SK-N-SH treated with all-trans-retinoic acid at 6 μM for 48 hours (cell line): ENCODE results near the gene SCFD2.

Experiments used
- ATAC-seq: fragments of 200-7000 bp; cut with Tn5 transposase; 3 replicates; pipeline ENCODE4 v1.9.1; 2020; ENCODE audit warnings: mild to moderate bottlenecking, moderate library complexity
- ARNTL ChIP-seq: fragments of 450-650 bp; formaldehyde crosslinking; IDR thresholded peaks from 2 replicates; pipeline ENCODE4 v1.5.0; 2020; ENCODE audit warnings: low read depth, mild to moderate bottlenecking, moderate library complexity, borderline replicate concordance
- BACH2 ChIP-seq: fragments of 250-450 bp; sonication (Bioruptor Pico); IDR thresholded peaks from 2 replicates; pipeline ENCODE4 v1.9.0; 2021; ENCODE audit warnings: mild to moderate bottlenecking, borderline replicate concordance
- CREB5 ChIP-seq: fragments of 250-450 bp; sonication (Bioruptor Pico); IDR thresholded peaks from 2 replicates; pipeline ENCODE4 v1.5.1; 2020; ENCODE audit warnings: low read depth, mild to moderate bottlenecking, moderate library complexity
- CSDC2 ChIP-seq: fragments of 250-450 bp; sonication (Bioruptor Pico); IDR thresholded peaks from 2 replicates; pipeline ENCODE4 v1.5.0; 2020; ENCODE audit warnings: mild to moderate bottlenecking, moderate library complexity
- CSRNP3 ChIP-seq: fragments of 250-450 bp; sonication (Bioruptor Pico); IDR thresholded peaks from 2 replicates; pipeline ENCODE4 v1.5.1; 2021; ENCODE audit warnings: mild to moderate bottlenecking, moderate library complexity
- ESRRG ChIP-seq: fragments of 250-450 bp; sonication (Bioruptor Pico); IDR thresholded peaks from 2 replicates; pipeline ENCODE4 v1.6.1; 2021; ENCODE audit warnings: mild to moderate bottlenecking
- GLIS3 ChIP-seq: fragments of 250-450 bp; sonication (Bioruptor Pico); IDR thresholded peaks from 2 replicates; pipeline ENCODE4 v1.5.0; 2020; ENCODE audit warnings: mild to moderate bottlenecking, moderate library complexity
- ISL1 ChIP-seq: fragments of 250-450 bp; sonication (Bioruptor Pico); IDR thresholded peaks from 2 replicates; pipeline ENCODE4 v2.1.2; 2022; ENCODE audit warnings: mild to moderate bottlenecking, moderate library complexity
- OSR1 ChIP-seq: fragments of 250-450 bp; sonication (Bioruptor Pico); IDR thresholded peaks from 2 replicates; pipeline ENCODE4 v1.8.0; 2022; ENCODE audit warnings: moderate library complexity, mild to moderate bottlenecking, inconsistent platforms
- PATZ1 ChIP-seq: fragments of 250-450 bp; sonication (Bioruptor Pico); IDR thresholded peaks from 2 replicates; pipeline ENCODE4 v1.8.0; 2020; ENCODE audit warnings: mild to moderate bottlenecking, moderate library complexity, borderline replicate concordance
- POU6F1 ChIP-seq: fragments of 250-450 bp; sonication (Bioruptor Pico); IDR thresholded peaks from 2 replicates; pipeline ENCODE4 v1.8.0; 2021; ENCODE audit warnings: low read depth, mild to moderate bottlenecking, moderate library complexity, borderline replicate concordance
- PPARA ChIP-seq: fragments of 250-450 bp; sonication (Bioruptor Pico); IDR thresholded peaks from 2 replicates; pipeline ENCODE4 v1.5.0; 2020; ENCODE audit warnings: mild to moderate bottlenecking, borderline replicate concordance
- RARB ChIP-seq: fragments of 250-450 bp; sonication (Bioruptor Pico); IDR thresholded peaks from 2 replicates; pipeline ENCODE4 v1.8.0; 2021; ENCODE audit warnings: mild to moderate bottlenecking, moderate library complexity
- SNAI2 ChIP-seq: fragments of 250-450 bp; sonication (Bioruptor Pico); IDR thresholded peaks from 2 replicates; pipeline ENCODE4 v1.5.0; 2020; ENCODE audit warnings: mild to moderate bottlenecking, moderate library complexity
- TCF4 ChIP-seq: fragments of 250-450 bp; sonication (Bioruptor Pico); IDR thresholded peaks from 2 replicates; pipeline ENCODE4 v1.8.0; 2021; ENCODE audit warnings: mild to moderate bottlenecking, moderate library complexity, borderline replicate concordance
- TOX ChIP-seq: fragments of 250-450 bp; sonication (Bioruptor Pico); IDR thresholded peaks from 2 replicates; pipeline ENCODE4 v1.8.0; 2021; ENCODE audit warnings: mild to moderate bottlenecking, moderate library complexity, borderline replicate concordance
- TSHZ2 ChIP-seq: fragments of 250-450 bp; sonication (Bioruptor Pico); IDR thresholded peaks from 2 replicates; pipeline ENCODE4 v1.5.0; 2020; ENCODE audit warnings: mild to moderate bottlenecking, moderate library complexity
- ZC3H10 ChIP-seq: fragments of 250-450 bp; sonication (Bioruptor Pico); IDR thresholded peaks from 2 replicates; pipeline ENCODE4 v1.5.1; 2021; ENCODE audit warnings: mild to moderate bottlenecking, moderate library complexity
- ZFP3 ChIP-seq: fragments of 250-450 bp; sonication (Bioruptor Pico); IDR thresholded peaks from 2 replicates; pipeline ENCODE4 v1.5.0; 2020; ENCODE audit warnings: mild to moderate bottlenecking, moderate library complexity
- ZFP30 ChIP-seq: fragments of 450-650 bp; formaldehyde crosslinking; IDR thresholded peaks from 2 replicates; pipeline ENCODE4 v1.5.0; 2022; ENCODE audit warnings: mild to moderate bottlenecking, moderate library complexity
- ZNF70 ChIP-seq: fragments of 450-650 bp; formaldehyde crosslinking; IDR thresholded peaks from 2 replicates; pipeline ENCODE4 v1.5.0; 2020; ENCODE audit warnings: mild to moderate bottlenecking, moderate library complexity
- ZNF8 ChIP-seq: fragments of 450-650 bp; formaldehyde crosslinking; IDR thresholded peaks from 2 replicates; pipeline ENCODE4 v1.5.0; 2020; ENCODE audit warnings: mild to moderate bottlenecking, moderate library complexity

Gene SCFD2

GRCh38 chr4:52877036-52877435 lies 488.8 kb downstream of the SCFD2 start:
- no peak for ATAC-seq
- no peak for TF ChIP-seq BACH2

- TF ChIP-seq ZFP30 (CRISPR knock-in tag) (no peak), PATZ1 (CRISPR knock-in tag) (no peak), CREB5 (CRISPR knock-in tag) (no peak), BACH2 (no peak), TSHZ2 (CRISPR knock-in tag) (no peak), ZFP3 (CRISPR knock-in tag) (no peak), ZC3H10 (no peak), CSDC2 (CRISPR knock-in tag) (no peak), OSR1 (CRISPR knock-in tag) (no peak), GLIS3 (CRISPR knock-in tag) (no peak), PPARA (CRISPR knock-in tag) (no peak), ZNF8 (no peak), SNAI2 (CRISPR knock-in tag) (no peak), ARNTL (no peak), ZNF70 (no peak), RARB (no peak), ISL1 (CRISPR knock-in tag) (no peak)
- TF ChIP-seq, all 23 proteins: peak for 0
- no peak for ATAC-seq
Measured at GRCh38 chr4:52876069-52876468, 489.8 kb downstream of the SCFD2 start.

GRCh38 chr4:52874948-52875347 lies 490.9 kb downstream of the SCFD2 start:
- ATAC-seq: no peak
- TF ChIP-seq GLIS3 (CRISPR knock-in tag) (no peak), ARNTL (no peak), ESRRG (CRISPR knock-in tag) (no peak), ZNF70 (no peak), TCF4 (CRISPR knock-in tag) (no peak), TOX (CRISPR knock-in tag) (no peak)

GRCh38 chr4:52873861-52874343 lies 492.0 kb downstream of the SCFD2 start:
- TF ChIP-seq SNAI2 (CRISPR knock-in tag) (peak; percentile 38; the same call in 1 of the 2 replicates), ISL1 (CRISPR knock-in tag) (peak; percentile 96), ZFP3 (CRISPR knock-in tag) (peak; percentile 55), ZNF8 (no peak), PATZ1 (CRISPR knock-in tag) (peak; percentile 54; the same call in 1 of the 2 replicates), TCF4 (CRISPR knock-in tag) (peak; percentile 17; the same call in 1 of the 2 replicates), CSDC2 (CRISPR knock-in tag) (no peak), ZNF70 (no peak)
- ATAC-seq: peak; percentile 41; the same call in 2 of the 3 replicates

- ATAC-seq: no peak
- no peak for TF ChIP-seq POU6F1 (CRISPR knock-in tag)
- TF ChIP-seq CSRNP3 (CRISPR knock-in tag): no peak
- no peak for TF ChIP-seq TSHZ2 (CRISPR knock-in tag)
- no peak for TF ChIP-seq TCF4 (CRISPR knock-in tag)
Measured at GRCh38 chr4:52873191-52873590, 492.7 kb downstream of the SCFD2 start.
